ENCODE results near the gene SKI.

The SKI gene

DNA sequence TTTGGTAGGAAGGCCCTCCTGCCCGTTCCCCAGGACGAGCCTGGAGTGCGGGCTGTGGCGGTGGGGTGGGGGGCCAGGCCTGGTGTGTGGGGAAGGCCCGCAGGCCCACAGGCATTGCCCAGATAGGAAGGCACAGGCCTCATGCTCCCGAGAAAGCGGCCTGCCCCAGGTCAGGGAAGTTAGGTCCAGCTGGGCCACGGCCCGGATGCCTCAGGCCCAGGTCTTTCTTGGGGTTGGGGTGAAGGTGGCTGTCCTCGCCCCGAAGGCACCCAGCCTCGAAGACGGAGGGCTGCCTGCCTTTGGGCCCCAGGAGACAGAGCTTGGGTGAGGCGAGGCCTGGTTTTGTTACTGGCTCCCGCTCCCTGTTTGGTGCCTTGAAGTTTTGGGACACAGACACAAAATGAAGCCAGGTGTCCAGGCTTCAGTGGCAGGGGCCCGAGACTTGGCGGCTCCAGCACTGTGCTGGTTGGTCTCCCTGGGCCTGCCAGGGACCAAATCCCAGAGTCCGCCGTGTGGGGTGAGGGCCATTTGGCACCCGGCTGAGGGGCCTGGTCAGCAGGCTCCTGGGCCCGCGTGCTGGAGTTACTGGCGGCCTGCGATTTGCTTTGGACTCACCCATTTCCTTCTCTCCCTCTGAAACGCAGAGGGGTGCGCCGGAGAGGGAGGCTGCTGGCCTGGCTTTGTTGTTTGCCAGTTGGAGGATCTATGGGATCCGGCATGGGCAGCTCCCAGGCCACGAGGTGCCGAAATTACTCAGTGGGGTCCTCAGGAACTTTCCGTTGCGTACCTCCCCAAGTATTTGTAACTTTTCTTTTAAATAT, 2.0 kb downstream of the SKI start:
- no peak for DNase-seq (ENCODE audit: low spot score)

- DNase-seq (ENCODE audit: low spot score): no peak
Measured at GRCh38 chr1:2230781-2231531, 2.8 kb downstream of the SKI start.

- DNase-seq (ENCODE audit: low spot score): no peak
Measured at GRCh38 chr1:2231532-2232254, 3.6 kb downstream of the SKI start.

DNA sequence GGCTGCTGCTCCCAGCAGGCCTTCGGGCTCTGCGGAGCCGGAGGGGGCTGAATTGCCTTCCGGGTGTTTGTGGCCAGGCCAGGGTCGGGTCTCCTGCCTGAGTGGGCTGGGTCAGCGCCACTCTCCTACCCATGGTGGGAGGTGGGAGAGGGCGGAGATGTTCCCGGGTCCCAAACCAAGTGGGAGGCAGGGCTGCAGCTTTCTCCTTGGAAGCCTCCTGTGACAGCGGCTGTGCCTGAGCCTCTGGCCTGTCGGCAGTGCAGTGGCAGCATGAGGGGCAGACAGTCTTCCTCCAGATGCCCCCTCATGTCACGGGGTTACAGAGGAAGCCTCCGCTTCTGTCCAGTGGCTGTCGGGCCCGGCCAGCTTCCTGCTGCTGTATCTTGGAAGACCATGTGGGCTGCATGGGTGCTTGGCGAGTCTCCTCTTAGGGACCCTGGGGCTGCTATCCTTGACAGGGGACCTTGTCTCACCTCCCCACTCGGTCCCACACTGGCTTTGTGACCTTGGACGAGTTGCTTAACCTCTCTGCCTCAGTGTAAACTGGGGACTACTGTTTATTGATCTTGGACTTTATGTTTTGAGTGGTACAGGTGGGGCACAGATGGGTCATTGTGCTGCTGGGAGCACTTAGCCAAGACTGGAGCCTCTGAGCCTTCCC, 4.3 kb downstream of the SKI start:
- DNase-seq (ENCODE audit: low spot score): no peak

DNA sequence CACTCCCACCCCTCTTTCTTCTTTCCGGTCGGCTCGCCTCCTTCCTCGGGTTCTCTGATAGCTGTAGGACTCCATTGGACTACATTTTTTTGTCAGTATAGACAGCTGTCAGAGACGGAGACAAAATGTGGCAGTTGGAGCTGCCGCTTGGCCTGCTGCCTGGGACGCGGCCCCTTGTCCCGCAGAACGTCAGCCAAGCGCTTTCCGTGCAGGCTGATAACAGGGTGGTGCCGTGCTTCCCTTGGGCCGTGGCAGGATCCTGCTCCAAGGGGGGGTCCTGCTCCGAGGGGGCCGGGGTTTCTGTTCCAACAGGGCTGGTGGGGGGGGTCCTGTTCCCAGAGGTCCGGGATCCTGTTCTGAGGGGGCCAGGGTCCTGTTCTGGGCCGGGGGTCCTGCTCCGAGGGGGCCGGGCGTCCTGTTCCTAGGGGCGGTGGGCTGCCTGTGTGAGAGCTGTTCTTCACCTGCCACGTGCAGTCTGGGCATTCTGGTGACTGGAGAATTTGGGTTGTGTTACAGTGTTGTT, 4.9 kb downstream of the SKI start:
- no peak for DNase-seq (ENCODE audit: low spot score)

DNA sequence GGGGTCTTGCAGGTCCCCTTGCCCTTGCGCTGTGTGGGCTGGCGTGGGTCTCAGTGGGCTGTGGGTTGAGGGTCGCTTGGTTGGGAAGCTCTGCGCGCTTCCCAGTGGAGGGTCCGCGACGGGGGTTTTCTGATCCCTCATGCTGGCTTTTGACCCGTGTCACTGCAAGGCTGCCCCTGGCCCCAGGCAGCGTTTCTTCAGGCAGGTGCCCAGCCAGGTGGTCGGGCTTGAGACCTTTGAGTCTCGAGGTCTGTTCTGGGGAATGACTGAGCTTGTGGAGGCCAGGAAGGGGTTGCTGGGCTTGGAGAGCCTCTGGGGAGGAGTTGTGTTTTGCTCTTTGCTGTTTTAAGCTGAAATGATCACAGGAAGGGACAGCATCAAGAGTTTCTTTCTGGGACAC, 5.3 kb downstream of the SKI start:
- DNase-seq (ENCODE audit: low spot score): no peak

DNA sequence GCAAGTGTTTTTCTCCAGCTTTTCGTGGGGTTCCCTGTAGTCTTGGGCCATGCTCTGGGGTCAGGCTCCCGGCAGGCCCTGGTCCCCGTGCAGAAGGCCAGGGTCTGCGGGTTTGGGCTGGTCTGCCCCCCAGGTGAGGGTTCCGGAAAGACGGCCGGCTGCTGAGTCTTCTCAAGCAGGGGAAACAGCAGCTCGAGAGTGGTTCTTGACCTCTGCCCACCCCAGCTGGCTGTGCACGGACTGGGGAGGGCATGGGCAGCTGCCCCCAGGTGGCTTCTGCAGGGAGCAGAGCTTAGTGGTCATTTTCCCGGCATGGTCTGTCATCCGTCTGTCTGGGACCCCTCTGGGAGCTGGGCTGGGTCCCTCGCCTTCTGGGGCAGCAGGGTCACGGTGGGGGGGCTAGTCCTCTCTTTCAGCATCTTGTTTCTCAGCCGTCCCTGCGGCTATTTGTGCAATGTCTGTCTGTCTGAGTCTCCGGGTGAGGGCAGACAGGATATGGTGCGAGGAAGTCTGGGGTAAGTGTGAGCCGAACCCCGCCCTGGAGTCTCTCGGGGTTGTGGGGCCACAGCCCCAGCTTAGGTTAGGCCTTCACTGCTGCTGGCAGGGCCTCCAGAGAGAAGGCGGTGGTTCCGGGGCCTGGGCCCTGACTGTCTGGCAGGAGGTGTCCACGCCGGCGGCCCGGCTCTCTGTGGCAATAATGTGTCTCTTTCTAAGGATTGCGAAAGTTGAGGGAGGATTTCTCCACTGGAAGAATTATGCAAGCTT, 6.1 kb downstream of the SKI start:
- DNase-seq (ENCODE audit: low spot score): no peak

DNA sequence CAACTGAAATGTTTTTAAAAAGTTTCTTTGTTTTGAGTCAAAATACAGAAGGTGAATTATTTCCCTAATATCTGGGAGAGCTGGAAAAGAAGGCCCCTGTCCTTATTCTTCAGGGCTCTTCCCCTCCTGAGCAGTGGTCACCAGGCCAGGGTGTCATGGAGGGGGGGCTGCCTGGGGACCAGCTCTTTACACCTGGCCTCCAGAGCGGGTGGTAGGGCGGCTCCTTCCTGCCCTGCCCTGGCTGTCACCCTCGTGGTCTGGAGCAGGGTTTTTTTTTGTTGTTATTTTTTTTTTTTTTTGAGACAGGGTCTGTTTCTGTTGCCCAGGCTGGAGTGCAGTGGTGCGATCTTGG, 6.6 kb downstream of the SKI start:
- DNase-seq (ENCODE audit: low spot score): no peak

GRCh38 chr1:2235300-2235998, 7.3 kb downstream of the SKI start:
- no peak for DNase-seq (ENCODE audit: low spot score)

GRCh38 chr1:2236695-2237677, 8.9 kb downstream of the SKI start:
- DNase-seq (ENCODE audit: low spot score): no peak

- DNase-seq (ENCODE audit: low spot score): no peak
Measured at GRCh38 chr1:2237773-2238172, 9.7 kb downstream of the SKI start.

GRCh38 chr1:2238361-2239012, 10.4 kb downstream of the SKI start:
- no peak for DNase-seq (ENCODE audit: low spot score)

DNA sequence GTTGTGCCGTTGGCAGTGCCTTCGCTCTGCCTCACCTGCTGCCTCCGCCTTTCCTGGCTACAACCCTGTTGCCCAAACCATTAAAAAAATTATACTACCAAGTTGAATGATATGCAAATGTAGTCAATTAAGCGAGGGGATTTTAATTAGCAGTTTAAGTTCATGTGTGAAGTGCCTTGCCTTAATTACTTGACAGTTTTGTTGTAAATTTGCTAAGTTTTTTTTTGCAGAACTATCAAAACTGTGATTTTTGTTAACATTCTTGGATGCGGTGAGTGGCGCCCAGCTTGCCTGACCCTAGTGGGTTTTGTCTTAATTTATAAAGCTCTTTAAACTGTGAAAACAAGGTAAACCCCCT, 10.9 kb downstream of the SKI start:
- DNase-seq (ENCODE audit: low spot score): no peak

- no peak for DNase-seq (ENCODE audit: low spot score)
Measured at GRCh38 chr1:2239384-2239985, 11.4 kb downstream of the SKI start.

- peak; percentile 61 for DNase-seq (ENCODE audit: low spot score)
Measured at GRCh38 chr1:2240270-2241156, 12.4 kb downstream of the SKI start.

DNA sequence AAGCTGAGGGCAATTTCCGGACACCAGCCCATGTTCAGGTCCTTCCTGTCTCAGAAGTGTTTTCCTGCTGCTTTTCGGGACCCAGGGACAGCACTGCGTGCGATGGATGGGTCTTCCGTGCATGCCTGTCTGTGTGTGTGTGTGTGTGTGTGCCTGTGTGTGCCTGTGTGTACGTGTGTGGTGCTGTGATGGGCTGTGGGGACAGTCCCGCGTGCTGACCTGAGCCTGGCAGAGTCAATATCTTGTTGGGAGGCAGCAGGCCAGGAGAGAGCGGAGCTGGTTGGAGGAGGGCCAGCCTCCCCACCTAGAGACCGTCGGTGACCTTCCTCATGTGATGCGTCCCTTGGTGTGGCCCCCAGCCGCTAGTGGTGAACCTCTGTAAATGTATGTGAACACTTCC, 13.7 kb downstream of the SKI start:
- DNase-seq (ENCODE audit: low spot score): no peak
